ENCODE results near the gene SLA2. TPM values are rescaled to one million over a fixed set of nuclear protein-coding genes. Genes with fewer than 3 reads are reported as not detected.

SLA2 gene
- total and polyA plus RNA-seq, 2 of the 4 experiments (the other 2 are of a cell fraction): 0.03 TPM; not detected in 1

DNA sequence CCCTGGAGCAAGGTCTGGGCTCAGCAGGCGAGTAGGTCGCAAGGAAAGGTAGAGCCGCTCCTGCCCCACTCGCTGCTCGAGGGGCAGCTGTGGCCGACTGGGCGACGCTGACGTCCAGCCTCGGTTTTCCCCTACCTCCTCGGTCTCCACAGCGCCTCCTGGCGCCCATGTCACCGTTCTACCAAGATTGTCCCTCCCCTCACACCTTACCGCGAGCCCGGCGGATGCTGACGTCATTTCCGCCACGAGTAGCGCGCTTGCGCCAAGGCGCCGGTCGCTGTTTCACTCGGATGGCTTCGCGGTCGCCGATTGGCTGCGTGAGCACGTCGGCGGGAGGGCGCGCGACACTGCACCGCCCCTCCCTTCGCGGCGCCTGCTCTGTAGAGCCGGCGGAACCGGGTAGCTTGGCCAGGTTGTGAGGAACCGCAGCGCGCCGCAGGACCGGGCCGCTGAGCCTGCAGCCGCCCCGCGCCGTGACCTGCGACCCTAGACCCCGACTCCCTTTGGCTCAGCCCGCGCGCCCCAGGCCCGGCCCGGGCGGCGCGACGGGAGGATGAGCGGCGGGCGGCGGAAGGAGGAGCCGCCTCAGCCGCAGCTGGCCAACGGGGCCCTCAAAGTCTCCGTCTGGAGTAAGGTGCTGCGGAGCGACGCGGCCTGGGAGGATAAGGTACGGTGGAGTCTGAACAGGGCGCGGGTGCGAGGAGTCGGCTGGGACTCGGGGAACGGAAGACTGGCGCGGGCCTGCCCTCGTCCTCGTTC lies 40.4 kb downstream of the SLA2 start, which contains the start of gene RAB5IF:
RAB5IF (plus strand) TSS at position 381 of the 759 bp plus-strand sequence; CDS start at position 554, 173 bp downstream.
- intact Hi-C loops (cut with micrococcal nuclease): loop anchor here (1.0 to 2.0 kb wide), 2 partner anchors 31 to 49 kb away; no protein-coding TSS in a partner anchor
- no peak within 1 kb of the TSS for H2BK20ac ChIP-seq (ENCODE audit: low read depth, low read length)
- H4K5ac ChIP-seq (ENCODE audit: low read depth, low read length): peak within 1 kb of the TSS; percentile 94
- H3K56ac ChIP-seq (ENCODE audit: extremely low read depth, insufficient read depth, low read length): peak within 1 kb of the TSS; percentile 55
- peaks cover 4% of the 10 kb centered on the region; the same call in 1 of the 2 replicates for H3K4me1 ChIP-seq (ENCODE audit: control insufficient read depth, insufficient read depth, low read length)
- in situ Hi-C loops (cut with MboI; ENCODE audit: low sequenced_read_pairs): no loop called here
- peak within 1 kb of the TSS; percentile 56 for H2AK5ac ChIP-seq (ENCODE audit: low read depth, low read length)
- H3K23ac ChIP-seq (ENCODE audit: low read depth, low read length): peak within 1 kb of the TSS; percentile 68; the same call in 1 of the 2 replicates
- TF ChIP-seq RAD21 (IDR thresholded peaks at IDR 0.05; ENCODE audit: low read length) (peak; percentile 74), MXI1 (IDR thresholded peaks at IDR 0.05; ENCODE audit: borderline replicate concordance, low read depth, low read length) (peak; percentile 66; the same call in 1 of the 2 replicates), CHD1 (IDR thresholded peaks at IDR 0.05; ENCODE audit: low read depth, low read length) (no peak), POLR2A (IDR thresholded peaks at IDR 0.05; ENCODE audit: low read depth, low read length) (peak; percentile 80), NFE2L2 (IDR thresholded peaks at IDR 0.05; ENCODE audit: low read depth, low read length) (no peak), MAFK (IDR thresholded peaks at IDR 0.05; ENCODE audit: low read depth, low read length) (0 out of 2 replicates have a peak, but pooled peaks have one; percentile 30), SMC3 (IDR thresholded peaks at IDR 0.05; ENCODE audit: low read depth, low read length) (peak; percentile 74), BHLHE40 (IDR thresholded peaks at IDR 0.05; ENCODE audit: low read depth, low read length) (no peak)
- TF ChIP-seq, protein P1, sequence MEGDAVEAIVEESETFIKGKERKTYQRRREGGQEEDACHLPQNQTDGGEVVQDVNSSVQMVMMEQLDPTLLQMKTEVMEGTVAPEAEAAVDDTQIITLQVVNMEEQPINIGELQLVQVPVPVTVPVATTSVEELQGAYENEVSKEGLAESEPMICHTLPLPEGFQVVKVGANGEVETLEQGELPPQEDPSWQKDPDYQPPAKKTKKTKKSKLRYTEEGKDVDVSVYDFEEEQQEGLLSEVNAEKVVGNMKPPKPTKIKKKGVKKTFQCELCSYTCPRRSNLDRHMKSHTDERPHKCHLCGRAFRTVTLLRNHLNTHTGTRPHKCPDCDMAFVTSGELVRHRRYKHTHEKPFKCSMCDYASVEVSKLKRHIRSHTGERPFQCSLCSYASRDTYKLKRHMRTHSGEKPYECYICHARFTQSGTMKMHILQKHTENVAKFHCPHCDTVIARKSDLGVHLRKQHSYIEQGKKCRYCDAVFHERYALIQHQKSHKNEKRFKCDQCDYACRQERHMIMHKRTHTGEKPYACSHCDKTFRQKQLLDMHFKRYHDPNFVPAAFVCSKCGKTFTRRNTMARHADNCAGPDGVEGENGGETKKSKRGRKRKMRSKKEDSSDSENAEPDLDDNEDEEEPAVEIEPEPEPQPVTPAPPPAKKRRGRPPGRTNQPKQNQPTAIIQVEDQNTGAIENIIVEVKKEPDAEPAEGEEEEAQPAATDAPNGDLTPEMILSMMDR (conservative IDR thresholded peaks at IDR 0.05; ENCODE audit: low read depth, low read length): peak; percentile 98
- TF ChIP-seq, protein P2, sequence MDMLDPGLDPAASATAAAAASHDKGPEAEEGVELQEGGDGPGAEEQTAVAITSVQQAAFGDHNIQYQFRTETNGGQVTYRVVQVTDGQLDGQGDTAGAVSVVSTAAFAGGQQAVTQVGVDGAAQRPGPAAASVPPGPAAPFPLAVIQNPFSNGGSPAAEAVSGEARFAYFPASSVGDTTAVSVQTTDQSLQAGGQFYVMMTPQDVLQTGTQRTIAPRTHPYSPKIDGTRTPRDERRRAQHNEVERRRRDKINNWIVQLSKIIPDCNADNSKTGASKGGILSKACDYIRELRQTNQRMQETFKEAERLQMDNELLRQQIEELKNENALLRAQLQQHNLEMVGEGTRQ (IDR thresholded peaks at IDR 0.05; ENCODE audit: low read depth, low read length): no peak; the same call in 1 of the 2 replicates
- H2BK120ac ChIP-seq (ENCODE audit: low read depth, low read length): peak within 1 kb of the TSS; percentile 53; the same call in 1 of the 2 replicates
- WGBS, 2 experiments (ENCODE audit: extremely low coverage in 2 of 2, insufficient read length in 1 of 2): 0% methylated on average over 15 of the region's 90 CpGs; no CpG with 5 or more reads in 1 of the 2 experiments
- peak within 1 kb of the TSS; percentile 77 for H4K91ac ChIP-seq (ENCODE audit: insufficient read depth, low read depth, low read length)
- no TSS peak for BruUV-seq (replicated peaks)
- H2BK5ac ChIP-seq (ENCODE audit: low read depth, low read length, poor library complexity, severe bottlenecking): peak within 1 kb of the TSS; percentile 49
- peak within 1 kb of the TSS; percentile 68 for H3K27ac ChIP-seq (ENCODE audit: insufficient read depth, low read length)
- H4K8ac ChIP-seq (ENCODE audit: low read depth in 2 of 2, low read length in 2 of 2): peak within 1 kb of the TSS; percentile 91 to 98
- H2BK15ac ChIP-seq (ENCODE audit: low read depth, low read length): peak within 1 kb of the TSS; percentile 20; the same call in 1 of the 3 replicates
- H3K4ac ChIP-seq (ENCODE audit: low read depth, low read length): peak within 1 kb of the TSS; percentile 83
- peak within 1 kb of the TSS; percentile 99 for H3K4me2 ChIP-seq (ENCODE audit: low read depth, low read length)
- peak within 1 kb of the TSS; percentile 84 for H3K4me3 ChIP-seq (ENCODE audit: insufficient read depth, low read depth, low read length)
- peak within 1 kb of the TSS; percentile 80 for H3K14ac ChIP-seq (replicated peaks; ENCODE audit: low read depth, low read length)
- DNase-seq (peak; percentile 98), ATAC-seq (ENCODE audit: low read depth) (peak; percentile 99)
- peaks cover 8% of the 10 kb centered on the region; the same call in 1 of the 2 replicates for H3K9me1 ChIP-seq (ENCODE audit: insufficient read depth, low read length)
- H3K36me3 ChIP-seq (ENCODE audit: control insufficient read depth, insufficient read depth, low read length): peaks cover 15% of the 10 kb centered on the region
- no peak within 1 kb of the TSS for H3K18ac ChIP-seq (ENCODE audit: low read depth, low read length)
- peaks cover 11% of the 10 kb centered on the region; the same call in 1 of the 2 replicates for H4K20me1 ChIP-seq (ENCODE audit: insufficient read depth, low read length)
- ChIA-PET CTCF (interaction anchor here (0.6 to 1.4 kb wide), 7 partner anchors 27 to 484 kb away, joined by 3 to 6 read pairs (median 3); no protein-coding TSS in a partner anchor), POLR2A (ENCODE audit: unreplicated experiment) (no interaction called here)
- H3K9ac ChIP-seq (ENCODE audit: low read depth, low read length): peak within 1 kb of the TSS; percentile 84
- H2AFZ ChIP-seq (replicated peaks; ENCODE audit: low read length, poor library complexity): peak within 1 kb of the TSS; percentile 92
- peak within 1 kb of the TSS; percentile 73 for H2AK9ac ChIP-seq (replicated peaks; ENCODE audit: low read depth, low read length, poor library complexity)
- dilution Hi-C loops (cut with HindIII; ENCODE audit: low sequenced_read_pairs, unreplicated experiment): no loop called here
- peaks cover 9 to 27% of the 10 kb centered on the region in 2 experiments; a peak in 3 of 4 replicates for H3K79me1 ChIP-seq (ENCODE audit: low read depth in 1 of 2, low read length in 2 of 2)
- H3K9me3 ChIP-seq (ENCODE audit: control insufficient read depth, insufficient read depth, low read length): no peaks in the 10 kb centered on the region
- no peaks in the 10 kb centered on the region for H3K27me3 ChIP-seq (ENCODE audit: control insufficient read depth, insufficient read depth, low read length)

Data from IMR-90 (cell line).